ENCODE measurements around the gene ISCU.

DNA sequence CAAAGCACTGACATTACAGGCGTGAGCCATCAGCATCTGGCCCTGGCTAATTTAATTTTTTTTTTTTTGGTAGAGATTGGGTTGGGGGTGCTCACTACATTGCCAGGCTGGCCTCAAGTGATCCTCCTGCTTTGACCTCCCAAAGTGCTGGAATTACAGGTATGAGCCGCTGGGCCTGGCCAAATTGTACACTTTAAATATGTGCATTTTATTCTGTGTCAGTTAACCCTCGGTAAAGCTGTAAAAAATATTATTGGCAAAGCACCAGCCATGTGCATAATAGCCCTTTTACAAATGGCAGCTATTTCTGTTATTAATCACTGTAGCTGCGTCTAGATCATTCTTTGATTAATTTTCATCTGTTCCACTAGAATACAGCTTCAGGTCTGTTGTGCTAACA lies 23.5 kb downstream of the ISCU start:
- TF ChIP-seq, protein P1, sequence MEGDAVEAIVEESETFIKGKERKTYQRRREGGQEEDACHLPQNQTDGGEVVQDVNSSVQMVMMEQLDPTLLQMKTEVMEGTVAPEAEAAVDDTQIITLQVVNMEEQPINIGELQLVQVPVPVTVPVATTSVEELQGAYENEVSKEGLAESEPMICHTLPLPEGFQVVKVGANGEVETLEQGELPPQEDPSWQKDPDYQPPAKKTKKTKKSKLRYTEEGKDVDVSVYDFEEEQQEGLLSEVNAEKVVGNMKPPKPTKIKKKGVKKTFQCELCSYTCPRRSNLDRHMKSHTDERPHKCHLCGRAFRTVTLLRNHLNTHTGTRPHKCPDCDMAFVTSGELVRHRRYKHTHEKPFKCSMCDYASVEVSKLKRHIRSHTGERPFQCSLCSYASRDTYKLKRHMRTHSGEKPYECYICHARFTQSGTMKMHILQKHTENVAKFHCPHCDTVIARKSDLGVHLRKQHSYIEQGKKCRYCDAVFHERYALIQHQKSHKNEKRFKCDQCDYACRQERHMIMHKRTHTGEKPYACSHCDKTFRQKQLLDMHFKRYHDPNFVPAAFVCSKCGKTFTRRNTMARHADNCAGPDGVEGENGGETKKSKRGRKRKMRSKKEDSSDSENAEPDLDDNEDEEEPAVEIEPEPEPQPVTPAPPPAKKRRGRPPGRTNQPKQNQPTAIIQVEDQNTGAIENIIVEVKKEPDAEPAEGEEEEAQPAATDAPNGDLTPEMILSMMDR (IDR thresholded peaks at IDR 0.05), result no peak
- no peak for TF ChIP-seq EP300 (IDR thresholded peaks at IDR 0.05)
- no peak for TF ChIP-seq POLR2AphosphoS5 (IDR thresholded peaks at IDR 0.05)
- no peak for TF ChIP-seq POLR2A (IDR thresholded peaks at IDR 0.05; ENCODE audit: low read depth)

Measured in esophagus muscularis mucosa (tissue), 4 donors.